Effector memory CD8-positive, alpha-beta T cell (primary cell): Measurements from ENCODE around the gene SLC44A3.

ENCODE experiments used
- ATAC-seq: fragments of 150-1000 bp; cut with Tn5 transposase; replicated peaks from 2 replicates; pipeline ENCODE4 v1.10.0; 2021; ENCODE audit warnings: mild to moderate bottlenecking, moderate library complexity
- DNase-seq, 3 experiments: peaks; one replicate each; pipeline ENCODE4 v3.0.0; 2021
- H3K27ac Mint-ChIP-seq, 2 donors: one replicate each; pipeline ENCODE4 v1.8.0; 2022; ENCODE audit warnings: mild to moderate bottlenecking in 2 of 2, mixed read lengths in 2 of 2, moderate library complexity in 2 of 2
- H3K27me3 Mint-ChIP-seq, 2 donors: one replicate each; pipeline ENCODE4 v1.8.0; 2022; ENCODE audit warnings: mixed read lengths in 2 of 2
- H3K36me3 Mint-ChIP-seq: one replicate; pipeline ENCODE4 v1.8.0; 2022; ENCODE audit warnings: mild to moderate bottlenecking, moderate library complexity, mixed read lengths; ENCODE audit not compliant: insufficient read depth
- H3K4me1 Mint-ChIP-seq, 2 donors: one replicate each; pipeline ENCODE4 v1.8.0; 2022; ENCODE audit warnings: low read depth in 2 of 2, mixed read lengths in 2 of 2
- H3K4me3 Mint-ChIP-seq, 2 donors: one replicate each; pipeline ENCODE4 v1.8.0; 2022; ENCODE audit warnings: mild to moderate bottlenecking in 2 of 2, mixed read lengths in 2 of 2, moderate library complexity in 2 of 2
- H3K9me3 Mint-ChIP-seq, 2 donors: one replicate each; pipeline ENCODE4 v1.8.0; 2022; ENCODE audit warnings: mixed read lengths in 2 of 2
- total RNA-seq, 9 experiments: gene quantifications; one replicate each; lab custom pipeline; 2026; lab: John Stamatoyannopoulos, UW

SLC44A3 gene
- total RNA-seq: 0 to 3.0 (median 0.12) reads per million in 9 experiments

- peak in 1 of 3 experiments; percentile 17 for DNase-seq
- Mint-ChIP-seq H3K9me3 (peaks cover 0 to 1% of the 10 kb centered on the region in 2 donors), H3K27me3 (peaks cover 38 to 53% of the 10 kb centered on the region in 2 donors), H3K27ac (no peak within 1 kb of the TSS), H3K4me3 (peak within 1 kb of the TSS; percentile 35 to 71), H3K36me3 (no peaks in the 10 kb centered on the region), H3K4me1 (peaks cover 0 to 7% of the 10 kb centered on the region in 2 donors)
- ATAC-seq: peak; percentile 86
These were observed at the start of gene SLC44A3 for GRCh38 chr1:94819945-94820746. Gene SLC44A3, plus strand, starts transcription at chr1:94820357. Its CDS starts 95 bp downstream, at chr1:94820452.

DNA sequence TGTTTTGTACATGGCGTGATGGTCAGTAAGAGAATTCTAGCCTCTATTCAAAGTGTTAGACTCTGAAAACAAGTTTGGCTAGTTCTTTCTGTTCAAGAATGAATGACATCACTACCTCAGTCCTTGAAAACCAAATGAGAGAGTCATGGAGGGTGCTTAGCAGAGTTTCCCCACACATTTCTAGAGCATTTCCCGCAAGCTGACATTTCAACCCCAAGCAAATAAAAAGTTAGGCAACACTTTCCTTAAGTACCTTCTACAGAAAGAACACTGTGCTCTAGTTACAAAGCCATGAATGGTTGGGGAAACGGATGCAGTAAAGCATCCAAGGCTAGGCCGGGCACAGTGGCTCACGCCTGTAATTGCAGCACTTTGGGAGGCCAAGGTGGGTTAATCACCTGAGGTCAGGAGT lies 47.9 kb upstream of the SLC44A3 start:
- Mint-ChIP-seq H3K27ac (no peak overlapping the region), H3K4me3 (no peak overlapping the region), H3K27me3 (peaks cover 10 to 20% of the 10 kb centered on the region in 2 donors), H3K4me1 (no peaks in the 10 kb centered on the region), H3K9me3 (no peaks in the 10 kb centered on the region), H3K36me3 (no peaks in the 10 kb centered on the region)
- ATAC-seq (no peak), DNase-seq (no peak)

- Mint-ChIP-seq H3K4me3 (no peak overlapping the region), H3K4me1 (no peaks in the 10 kb centered on the region), H3K27ac (no peak overlapping the region), H3K27me3 (peaks cover 13 to 20% of the 10 kb centered on the region in 2 donors), H3K36me3 (no peaks in the 10 kb centered on the region), H3K9me3 (no peaks in the 10 kb centered on the region)
- ATAC-seq (no peak), DNase-seq (no peak)
These were observed 47.3 kb upstream of the SLC44A3 start for GRCh38 chr1:94772845-94773244.

DNA sequence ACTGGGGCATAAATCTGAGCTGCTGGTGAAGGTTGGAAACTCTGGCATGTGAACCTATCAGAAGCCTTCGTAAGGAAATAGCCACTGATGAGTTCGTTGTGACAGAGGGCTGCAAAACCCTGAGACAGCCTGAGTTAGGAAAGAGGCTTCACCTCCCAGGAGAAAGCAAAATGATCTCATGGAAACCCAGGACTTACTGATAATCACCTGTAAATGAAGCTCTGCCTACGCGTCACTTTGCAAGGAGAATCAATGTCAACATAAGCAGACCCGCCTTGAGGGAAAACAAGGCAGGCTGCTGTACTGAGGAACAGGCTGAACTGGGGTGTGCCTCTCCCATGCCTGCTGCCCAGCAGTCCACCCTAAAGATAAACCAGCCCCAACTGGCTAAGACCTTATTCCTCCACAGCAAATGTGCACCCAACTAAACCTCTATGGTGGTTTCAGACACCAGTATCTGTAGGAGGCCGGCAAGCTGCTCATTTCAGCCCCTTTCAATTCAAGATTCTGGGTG lies 46.8 kb upstream of the SLC44A3 start:
- Mint-ChIP-seq H3K36me3 (no peaks in the 10 kb centered on the region), H3K9me3 (no peaks in the 10 kb centered on the region), H3K4me3 (no peak overlapping the region), H3K4me1 (no peaks in the 10 kb centered on the region), H3K27me3 (peaks cover 13 to 20% of the 10 kb centered on the region in 2 donors), H3K27ac (no peak overlapping the region)
- DNase-seq (no peak), ATAC-seq (no peak)

- Mint-ChIP-seq H3K4me3 (no peak overlapping the region), H3K9me3 (no peaks in the 10 kb centered on the region), H3K36me3 (no peaks in the 10 kb centered on the region), H3K27ac (no peak overlapping the region), H3K27me3 (peaks cover 16 to 20% of the 10 kb centered on the region in 2 donors), H3K4me1 (no peaks in the 10 kb centered on the region)
- ATAC-seq (no peak), DNase-seq (no peak)
These were observed 46.2 kb upstream of the SLC44A3 start for GRCh38 chr1:94773931-94774422.

- Mint-ChIP-seq H3K4me1 (no peaks in the 10 kb centered on the region), H3K9me3 (no peaks in the 10 kb centered on the region), H3K36me3 (no peaks in the 10 kb centered on the region), H3K27ac (no peak overlapping the region), H3K27me3 (peaks cover 38% of the 10 kb centered on the region in 2 donors), H3K4me3 (no peak overlapping the region)
- ATAC-seq (no peak), DNase-seq (no peak)
These were observed 43.7 kb upstream of the SLC44A3 start for GRCh38 chr1:94776474-94776873.

DNA sequence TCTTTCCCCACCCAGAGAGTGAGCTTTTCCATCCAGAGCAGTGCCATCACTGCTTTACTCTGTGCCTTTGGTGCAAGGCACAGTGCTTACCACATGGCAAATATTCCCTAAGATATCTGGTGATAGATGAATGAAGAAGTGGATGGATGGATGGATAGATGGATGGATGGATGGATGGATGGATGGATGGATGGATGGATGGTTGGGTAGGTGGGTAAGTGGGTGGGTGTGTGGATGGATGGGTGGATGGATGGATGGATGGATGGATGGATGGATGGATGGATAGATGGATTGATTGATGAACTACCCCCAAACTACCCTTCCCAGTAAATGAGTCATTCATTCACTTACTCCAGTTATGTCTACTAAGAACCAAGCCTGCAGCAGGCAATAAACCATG lies 42.9 kb upstream of the SLC44A3 start:
- DNase-seq: no peak
- no peaks in the 10 kb centered on the region for H3K4me1 Mint-ChIP-seq
- no peak for ATAC-seq
- no peak overlapping the region for H3K4me3 Mint-ChIP-seq
- peaks cover 34 to 38% of the 10 kb centered on the region in 2 donors for H3K27me3 Mint-ChIP-seq
- no peaks in the 10 kb centered on the region for H3K9me3 Mint-ChIP-seq
- no peak overlapping the region for H3K27ac Mint-ChIP-seq
- no peaks in the 10 kb centered on the region for H3K36me3 Mint-ChIP-seq

- H3K27me3 Mint-ChIP-seq: peaks cover 28 to 39% of the 10 kb centered on the region in 2 donors
- DNase-seq (no peak), ATAC-seq (no peak)
- H3K4me3 Mint-ChIP-seq: no peak overlapping the region
- no peaks in the 10 kb centered on the region for H3K36me3 Mint-ChIP-seq
- H3K9me3 Mint-ChIP-seq: no peaks in the 10 kb centered on the region
- no peak overlapping the region for H3K27ac Mint-ChIP-seq
- no peaks in the 10 kb centered on the region for H3K4me1 Mint-ChIP-seq
These were observed 41.3 kb upstream of the SLC44A3 start for GRCh38 chr1:94778808-94779207.

GRCh38 chr1:94783342-94784189 lies 36.6 kb upstream of the SLC44A3 start:
- DNase-seq (no peak), ATAC-seq (no peak)
- H3K27ac Mint-ChIP-seq: no peak overlapping the region
- no peaks in the 10 kb centered on the region for H3K36me3 Mint-ChIP-seq
- no peak overlapping the region for H3K4me3 Mint-ChIP-seq
- H3K27me3 Mint-ChIP-seq: peaks cover 35 to 37% of the 10 kb centered on the region in 2 donors
- H3K4me1 Mint-ChIP-seq: no peaks in the 10 kb centered on the region
- H3K9me3 Mint-ChIP-seq: no peaks in the 10 kb centered on the region

GRCh38 chr1:94784190-94784515 lies 36.0 kb upstream of the SLC44A3 start:
- DNase-seq (no peak), ATAC-seq (no peak)
- no peaks in the 10 kb centered on the region for H3K4me1 Mint-ChIP-seq
- no peaks in the 10 kb centered on the region for H3K9me3 Mint-ChIP-seq
- no peak overlapping the region for H3K27ac Mint-ChIP-seq
- H3K36me3 Mint-ChIP-seq: no peaks in the 10 kb centered on the region
- H3K4me3 Mint-ChIP-seq: no peak overlapping the region
- H3K27me3 Mint-ChIP-seq: peaks cover 33 to 41% of the 10 kb centered on the region in 2 donors

DNA sequence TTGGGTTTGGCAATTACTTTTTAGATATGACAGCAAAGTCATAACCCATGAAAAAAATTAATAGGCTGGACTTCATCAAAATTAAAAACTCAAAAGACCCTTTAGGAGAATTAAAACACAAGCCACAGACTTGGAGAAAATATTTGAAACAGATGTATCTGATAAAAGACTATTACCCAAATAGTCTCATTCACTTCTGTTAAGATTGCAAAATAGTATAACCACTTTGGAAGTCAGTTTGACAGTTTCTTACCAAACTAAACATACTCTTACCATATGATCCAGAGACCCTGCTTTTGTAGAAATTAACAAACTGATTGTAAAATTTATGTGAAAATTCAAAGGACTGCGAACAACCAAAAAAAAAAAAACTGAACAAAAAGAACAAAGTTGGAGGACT lies 32.5 kb upstream of the SLC44A3 start:
- H3K4me3 Mint-ChIP-seq: no peak overlapping the region

GRCh38 chr1:94790246-94790645 lies 29.9 kb upstream of the SLC44A3 start:
- no peaks in the 10 kb centered on the region for H3K36me3 Mint-ChIP-seq
- no peak overlapping the region for H3K4me3 Mint-ChIP-seq
- peaks cover 0 to 9% of the 10 kb centered on the region in 2 donors for H3K4me1 Mint-ChIP-seq
- no peak overlapping the region for H3K27ac Mint-ChIP-seq
- no peaks in the 10 kb centered on the region for H3K9me3 Mint-ChIP-seq
- no peak for DNase-seq
- no peak for ATAC-seq
- peaks cover 5 to 15% of the 10 kb centered on the region in 2 donors for H3K27me3 Mint-ChIP-seq

More for the DNA sequence above, 32.5 kb upstream of the SLC44A3 start:
- DNase-seq: no peak
- H3K4me1 Mint-ChIP-seq: peaks cover 0 to 4% of the 10 kb centered on the region in 2 donors
- H3K27me3 Mint-ChIP-seq: peaks cover 11 to 23% of the 10 kb centered on the region in 2 donors
- H3K9me3 Mint-ChIP-seq: no peaks in the 10 kb centered on the region
- no peaks in the 10 kb centered on the region for H3K36me3 Mint-ChIP-seq
- no peak for ATAC-seq
- H3K27ac Mint-ChIP-seq: no peak overlapping the region

- DNase-seq: no peak
- Mint-ChIP-seq H3K36me3 (no peaks in the 10 kb centered on the region), H3K27me3 (peaks cover 5 to 15% of the 10 kb centered on the region in 2 donors), H3K9me3 (no peaks in the 10 kb centered on the region), H3K4me3 (no peak overlapping the region), H3K27ac (no peak overlapping the region), H3K4me1 (peaks cover 0 to 9% of the 10 kb centered on the region in 2 donors)
- ATAC-seq: no peak
These were observed 29.5 kb upstream of the SLC44A3 start for GRCh38 chr1:94790670-94791069.
